Caco-2 (cell line): ENCODE data around the gene AFF1. TPM values are rescaled to one million over a fixed set of nuclear protein-coding genes. Genes with fewer than 3 reads are reported as not detected.
A peak's percentile ranks its signal among the peaks of the same experiment; 100 is the strongest.

ENCODE experiments used
- BruUV-seq: library from RNA; stranded (reverse); fragments of 400-500 nt; replicated peaks from 2 replicates; lab custom pipeline; 2021; lab: Mats Ljungman, UMichigan
- CTCF ChIA-PET: fragments of 300-600 bp; sonication (Branson Sonifier 250); formaldehyde crosslinking; loops from one replicate; lab custom pipeline; 2022; ENCODE audit warnings: antibody characterized with exemption; lab: Charles Lee
- POLR2A ChIA-PET: fragments of 300-600 bp; sonication (Branson Sonifier 250); formaldehyde crosslinking; loops from one replicate; lab custom pipeline; 2022; ENCODE audit warnings: antibody characterized with exemption; lab: Charles Lee
- DNase-seq, 2 experiments: peaks; one replicate each; pipeline versions ENCODE4 v3.0.0 to v3.0.0-alpha.2; 2020 to 2022
- H3K27me3 ChIP-seq: replicated peaks from 2 replicates; pipeline ENCODE4 v1.6.0; 2011; ENCODE audit warnings: low read length; ENCODE audit not compliant: control insufficient read depth, insufficient read depth
- H3K36me3 ChIP-seq: 2 replicates; pipeline ENCODE4 v1.5.1; 2011; ENCODE audit warnings: low read length; ENCODE audit not compliant: control insufficient read depth, insufficient read depth
- H3K4me1 ChIP-seq: fragments of 250-450 bp; sonication (Bioruptor Pico); 2 replicates; pipeline ENCODE4 v1.5.1; 2020; ENCODE audit warnings: mild to moderate bottlenecking
- H3K4me3 ChIP-seq: 2 replicates; pipeline ENCODE4 v1.5.1; 2011; ENCODE audit warnings: low read depth, mild to moderate bottlenecking, control low read depth, low read length
- H3K9me3 ChIP-seq: fragments of 250-450 bp; sonication (Bioruptor Pico); 2 replicates; pipeline ENCODE4 v1.5.1; 2020; ENCODE audit warnings: mild to moderate bottlenecking, moderate library complexity
- H3K27ac Mint-ChIP-seq: one replicate; pipeline ENCODE4 v1.8.0; 2022; ENCODE audit warnings: mixed read lengths; ENCODE audit not compliant: unreplicated experiment
- H3K27me3 Mint-ChIP-seq: one replicate; pipeline ENCODE4 v1.8.0; 2022; ENCODE audit warnings: mixed read lengths; ENCODE audit not compliant: insufficient read depth, unreplicated experiment
- H3K36me3 Mint-ChIP-seq: one replicate; pipeline ENCODE4 v1.8.0; 2022; ENCODE audit warnings: mild to moderate bottlenecking, mixed read lengths; ENCODE audit not compliant: insufficient read depth, unreplicated experiment
- H3K4me1 Mint-ChIP-seq: one replicate; pipeline ENCODE4 v1.8.0; 2022; ENCODE audit warnings: low read depth, mixed read lengths; ENCODE audit not compliant: unreplicated experiment
- H3K4me3 Mint-ChIP-seq: one replicate; pipeline ENCODE4 v1.8.0; 2022; ENCODE audit warnings: mild to moderate bottlenecking, moderate library complexity, mixed read lengths; ENCODE audit not compliant: unreplicated experiment
- H3K9me3 Mint-ChIP-seq: one replicate; pipeline ENCODE4 v1.8.0; 2022; ENCODE audit warnings: mixed read lengths; ENCODE audit not compliant: unreplicated experiment
- intact Hi-C: fragments of 100-400 bp; cut with micrococcal nuclease; formaldehyde crosslinking; loops from one replicate; pipeline ENCODE4 v1.10.0; 2022; ENCODE audit not compliant: unreplicated experiment
- total RNA-seq: library from RNA; stranded (reverse); gene quantifications from 2 replicates; pipeline ENCODE4 v1.2.3, GENCODE V29; 2022
- TF ChIP-seq, protein P1 (sequence below), 2 experiments: fragments of 200-600 bp in 1 of 2; IDR thresholded peaks; 1 replicate in 1 of 2; 2 replicates in 1 of 2; pipeline versions ENCODE4 v1.5.1 to v1.8.0; 2011 to 2022; ENCODE audit warnings: antibody characterized with exemption in 1 of 2, control low read depth in 1 of 2, inconsistent platforms in 1 of 2, low read depth in 1 of 2, low read length in 1 of 2, mild to moderate bottlenecking in 1 of 2, moderate library complexity in 1 of 2; ENCODE audit not compliant: insufficient read depth in 1 of 2, severe bottlenecking in 1 of 2, unreplicated experiment in 1 of 2

The AFF1 gene
- total RNA-seq, 1 experiment from 2014 or later, result 48.3 TPM

DNA sequence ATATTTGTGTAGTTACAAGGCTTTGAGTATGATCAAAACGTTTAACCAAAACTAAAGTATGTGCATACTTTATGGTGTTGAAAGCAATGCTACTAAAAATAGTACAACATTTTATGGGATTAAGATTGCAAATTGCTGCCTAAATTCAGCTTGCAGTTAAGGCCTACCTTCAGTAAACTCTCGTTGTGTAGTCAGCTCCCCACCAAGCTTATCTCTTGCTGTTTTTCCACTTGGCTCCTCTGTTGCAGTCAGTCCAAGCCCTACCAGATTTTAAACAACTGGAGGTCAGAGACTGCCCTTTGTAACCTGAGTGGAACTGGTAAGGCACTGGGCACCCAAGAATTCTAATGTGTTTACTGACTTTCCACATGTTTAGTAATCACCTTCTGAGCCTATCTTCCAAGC is 25.7 kb downstream of the AFF1 start:
- BruUV-seq, result no TSS peak
- H3K27me3 Mint-ChIP-seq, result no peaks in the 10 kb centered on the region
- no peaks in the 10 kb centered on the region for H3K36me3 Mint-ChIP-seq
- no peaks in the 10 kb centered on the region for H3K9me3 ChIP-seq
- no peaks in the 10 kb centered on the region for H3K9me3 Mint-ChIP-seq
- peak in 1 of 2 experiments; percentile 24 for DNase-seq
- peaks cover 14% of the 10 kb centered on the region for H3K4me1 Mint-ChIP-seq
- peaks cover 28% of the 10 kb centered on the region for H3K4me1 ChIP-seq
- H3K4me3 Mint-ChIP-seq, result no peak overlapping the region
- POLR2A ChIA-PET, result no interaction called here
- H3K36me3 ChIP-seq, result no peaks in the 10 kb centered on the region
- CTCF ChIA-PET, result interaction anchor here (2.3 kb wide), 1 partner anchor 25 kb away, joined by 9 read pairs; the partner anchor contains the start of gene AFF1
- no peak overlapping the region for H3K4me3 ChIP-seq
- intact Hi-C loops, result loop anchor here (2.0 kb wide), 1 partner anchor 14 kb away; no protein-coding TSS in a partner anchor
- TF ChIP-seq, protein P1, sequence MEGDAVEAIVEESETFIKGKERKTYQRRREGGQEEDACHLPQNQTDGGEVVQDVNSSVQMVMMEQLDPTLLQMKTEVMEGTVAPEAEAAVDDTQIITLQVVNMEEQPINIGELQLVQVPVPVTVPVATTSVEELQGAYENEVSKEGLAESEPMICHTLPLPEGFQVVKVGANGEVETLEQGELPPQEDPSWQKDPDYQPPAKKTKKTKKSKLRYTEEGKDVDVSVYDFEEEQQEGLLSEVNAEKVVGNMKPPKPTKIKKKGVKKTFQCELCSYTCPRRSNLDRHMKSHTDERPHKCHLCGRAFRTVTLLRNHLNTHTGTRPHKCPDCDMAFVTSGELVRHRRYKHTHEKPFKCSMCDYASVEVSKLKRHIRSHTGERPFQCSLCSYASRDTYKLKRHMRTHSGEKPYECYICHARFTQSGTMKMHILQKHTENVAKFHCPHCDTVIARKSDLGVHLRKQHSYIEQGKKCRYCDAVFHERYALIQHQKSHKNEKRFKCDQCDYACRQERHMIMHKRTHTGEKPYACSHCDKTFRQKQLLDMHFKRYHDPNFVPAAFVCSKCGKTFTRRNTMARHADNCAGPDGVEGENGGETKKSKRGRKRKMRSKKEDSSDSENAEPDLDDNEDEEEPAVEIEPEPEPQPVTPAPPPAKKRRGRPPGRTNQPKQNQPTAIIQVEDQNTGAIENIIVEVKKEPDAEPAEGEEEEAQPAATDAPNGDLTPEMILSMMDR (IDR thresholded peaks at IDR 0.05; ENCODE audit: insufficient read depth in 1 of 2, low read depth in 1 of 2, low read length in 1 of 2, severe bottlenecking in 1 of 2, unreplicated experiment in 1 of 2), result no peak
- no peak overlapping the region for H3K27ac Mint-ChIP-seq
- no peaks in the 10 kb centered on the region for H3K27me3 ChIP-seq

DNA sequence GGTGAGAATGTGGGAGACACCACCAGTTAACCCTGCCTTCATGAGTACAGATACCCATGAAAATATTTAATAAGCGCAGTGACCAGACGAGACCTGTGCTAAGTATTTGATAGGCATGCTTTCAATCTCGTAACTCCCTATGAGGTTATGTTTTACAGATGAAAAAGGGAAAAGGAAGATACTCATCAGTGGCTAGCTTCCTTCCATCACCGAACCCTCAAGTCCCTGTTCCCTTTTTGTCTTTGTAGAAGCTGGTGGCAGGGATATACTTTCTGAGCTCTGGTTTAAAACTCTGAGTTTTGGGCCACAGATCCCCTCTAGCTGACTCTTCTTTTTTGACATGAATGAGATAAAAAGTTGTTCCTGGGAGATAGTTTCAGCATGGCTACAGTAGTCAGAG is 26.3 kb downstream of the AFF1 start:
- TF ChIP-seq, protein P1 (IDR thresholded peaks at IDR 0.05; ENCODE audit: insufficient read depth in 1 of 2, low read depth in 1 of 2, low read length in 1 of 2, severe bottlenecking in 1 of 2, unreplicated experiment in 1 of 2), result no peak
- Histone ChIP-seq H3K27me3 (no peaks in the 10 kb centered on the region), H3K36me3 (no peaks in the 10 kb centered on the region), H3K9me3 (no peaks in the 10 kb centered on the region), H3K4me1 (peaks cover 28% of the 10 kb centered on the region), H3K4me3 (no peak overlapping the region)
- no peak overlapping the region for H3K4me3 Mint-ChIP-seq
- H3K27ac Mint-ChIP-seq, result no peak overlapping the region
- POLR2A ChIA-PET, result no interaction called here
- no TSS peak for BruUV-seq
- H3K4me1 Mint-ChIP-seq, result peaks cover 14% of the 10 kb centered on the region
- H3K27me3 Mint-ChIP-seq, result no peaks in the 10 kb centered on the region
- intact Hi-C loops, result loop anchor here (1.0 to 2.0 kb wide), 2 partner anchors 12 to 14 kb away; no protein-coding TSS in a partner anchor
- no peaks in the 10 kb centered on the region for H3K9me3 Mint-ChIP-seq
- no peaks in the 10 kb centered on the region for H3K36me3 Mint-ChIP-seq
- no peak for DNase-seq
- CTCF ChIA-PET, result interaction anchor here (2.3 kb wide), 1 partner anchor 26 kb away, joined by 9 read pairs; the partner anchor contains the start of gene AFF1

DNA sequence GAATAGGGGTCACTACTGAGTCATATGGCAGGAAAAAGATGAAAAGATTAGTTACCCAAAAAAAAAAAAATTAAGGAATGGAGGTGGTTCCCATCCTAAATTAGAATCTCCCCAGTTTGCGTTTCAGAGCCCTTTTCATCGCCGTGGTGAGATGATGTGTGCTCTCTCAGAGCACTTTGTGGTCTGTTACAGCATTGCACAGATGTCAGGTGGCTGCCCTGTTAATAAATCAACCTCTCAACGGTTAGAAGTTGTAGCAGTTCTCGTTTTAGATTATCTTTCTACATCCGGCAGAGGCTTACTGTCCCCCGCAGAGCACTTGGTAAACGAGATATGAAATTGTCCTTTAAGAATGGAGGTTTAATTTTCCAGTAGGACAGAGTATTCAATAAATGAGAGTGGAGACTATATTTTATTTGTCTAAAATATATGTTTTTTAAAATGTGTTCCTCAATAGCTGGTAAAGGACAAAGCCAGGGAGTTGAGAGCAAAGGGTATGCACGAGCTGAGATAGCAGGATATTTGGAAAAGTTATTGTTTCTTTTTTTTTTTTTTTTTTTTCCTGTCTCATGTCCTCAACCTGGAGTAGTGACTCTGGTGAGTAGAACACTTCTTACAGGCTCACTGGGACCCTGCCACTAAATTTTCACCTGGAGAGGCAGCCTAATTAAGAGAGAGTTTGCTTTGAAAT is 26.9 kb downstream of the AFF1 start:
- H3K27ac Mint-ChIP-seq, result no peak overlapping the region
- ChIA-PET POLR2A (no interaction called here), CTCF (no interaction called here)
- H3K27me3 Mint-ChIP-seq, result no peaks in the 10 kb centered on the region
- no peaks in the 10 kb centered on the region for H3K9me3 Mint-ChIP-seq
- intact Hi-C loops, result loop anchor here (1.0 to 2.0 kb wide), 2 partner anchors 12 to 15 kb away; no protein-coding TSS in a partner anchor
- no peaks in the 10 kb centered on the region for H3K36me3 ChIP-seq
- no peak overlapping the region for H3K4me3 Mint-ChIP-seq
- H3K36me3 Mint-ChIP-seq, result no peaks in the 10 kb centered on the region
- peaks cover 14% of the 10 kb centered on the region for H3K4me1 Mint-ChIP-seq
- H3K4me3 ChIP-seq, result no peak overlapping the region
- no peaks in the 10 kb centered on the region for H3K9me3 ChIP-seq
- no TSS peak for BruUV-seq
- H3K27me3 ChIP-seq, result no peaks in the 10 kb centered on the region
- no peak for DNase-seq
- TF ChIP-seq, protein P1 (IDR thresholded peaks at IDR 0.05; ENCODE audit: insufficient read depth in 1 of 2, low read depth in 1 of 2, low read length in 1 of 2, severe bottlenecking in 1 of 2, unreplicated experiment in 1 of 2), result no peak
- peaks cover 28% of the 10 kb centered on the region for H3K4me1 ChIP-seq
